HG02610 (cell line): ENCODE results near the gene TNFAIP8.

ENCODE experiments used
- ATAC-seq: cut with Tn5 transposase; IDR thresholded peaks from one replicate; pipeline ENCODE4 v1.9.1; 2021; ENCODE audit warnings: mild to moderate bottlenecking, moderate library complexity; ENCODE audit not compliant: unreplicated experiment

The TNFAIP8 gene

GRCh38 chr5:119365847-119366539, 10.2 kb downstream of the TNFAIP8 start:
- no peak for ATAC-seq

GRCh38 chr5:119366540-119366881, 10.7 kb downstream of the TNFAIP8 start:
- peak; percentile 16 for ATAC-seq

DNA sequence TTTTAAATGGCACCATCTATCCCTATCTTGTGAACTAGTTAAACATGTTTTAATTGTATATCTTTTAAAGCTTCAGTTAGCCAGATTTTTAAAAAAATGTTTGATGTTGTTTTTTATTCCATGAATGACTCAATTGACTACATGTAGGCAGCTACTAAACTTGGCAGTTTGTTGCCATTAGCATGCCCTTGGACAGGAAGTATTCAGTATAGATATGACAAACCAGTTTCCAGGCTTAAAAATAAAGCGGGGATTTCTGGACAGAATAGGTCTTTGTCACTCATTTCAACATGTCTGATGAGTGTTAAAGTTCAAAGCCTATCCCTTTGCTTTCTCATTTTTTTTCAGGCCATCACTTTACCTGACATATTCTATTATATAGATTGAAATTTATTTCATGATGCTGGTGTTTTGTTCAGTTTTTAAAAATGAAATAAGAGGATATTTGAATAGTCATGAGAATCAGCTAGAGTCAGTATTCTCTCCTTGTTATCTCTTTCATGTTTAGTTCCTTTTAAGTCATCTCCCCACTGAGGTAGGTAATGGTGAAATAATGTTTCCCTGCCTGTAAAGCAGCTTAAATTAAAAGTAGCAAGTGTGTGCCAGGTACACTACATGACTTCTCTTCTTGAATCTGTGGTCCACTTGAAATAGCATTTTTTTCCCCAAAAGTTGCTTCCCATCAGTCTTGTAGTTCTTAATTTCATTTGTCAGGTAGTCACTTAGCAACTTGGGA, 11.9 kb downstream of the TNFAIP8 start:
- peak; percentile 80 for ATAC-seq

GRCh38 chr5:119368238-119368630, 12.4 kb downstream of the TNFAIP8 start:
- peak; percentile 5 for ATAC-seq

GRCh38 chr5:119370486-119370885, 14.7 kb downstream of the TNFAIP8 start:
- no peak for ATAC-seq

GRCh38 chr5:119371146-119371545, 15.3 kb downstream of the TNFAIP8 start:
- ATAC-seq: no peak

DNA sequence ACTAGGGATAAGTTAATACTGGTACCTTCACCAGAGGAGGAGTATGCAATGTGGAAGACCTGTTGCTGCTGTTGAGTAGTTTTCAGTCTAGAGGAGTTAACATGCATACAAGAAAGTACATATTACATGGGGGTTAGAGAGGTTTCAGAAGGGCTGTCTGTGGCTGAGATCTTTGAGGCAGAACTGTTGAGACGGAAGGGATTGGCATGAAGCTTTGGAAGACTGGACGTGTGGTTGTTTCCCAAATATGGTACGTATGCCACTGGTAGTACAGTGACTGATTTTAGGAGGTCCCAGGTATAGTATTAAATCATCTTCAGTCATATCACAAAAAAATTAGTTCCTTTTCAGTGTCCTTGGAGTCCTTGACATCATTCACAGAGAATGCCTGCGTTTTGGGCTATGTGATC, 17.6 kb downstream of the TNFAIP8 start:
- ATAC-seq: peak; percentile 81

DNA sequence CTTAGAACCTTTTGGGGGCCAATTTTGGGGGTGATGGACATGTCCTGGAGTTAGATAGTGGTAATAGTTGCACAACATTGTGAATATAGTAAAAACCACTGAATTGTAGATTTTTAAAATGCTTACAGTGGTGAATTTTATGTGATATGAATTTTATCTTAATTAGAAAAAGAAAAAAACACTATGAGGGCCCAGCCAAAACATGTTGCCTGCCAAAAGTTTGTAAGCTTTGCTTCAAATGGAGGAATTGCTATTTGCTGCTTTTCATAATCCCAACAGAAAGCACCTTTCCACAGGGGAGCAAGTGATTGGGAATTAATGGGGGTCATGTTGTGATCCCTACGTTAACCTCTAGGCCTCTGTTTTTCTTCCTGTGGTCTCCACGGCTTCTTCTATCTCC, 19.1 kb downstream of the TNFAIP8 start:
- no peak for ATAC-seq

- ATAC-seq: no peak
Observed at GRCh38 chr5:119377066-119377465, 21.2 kb downstream of the TNFAIP8 start.

GRCh38 chr5:119378075-119378700, 22.4 kb downstream of the TNFAIP8 start:
- ATAC-seq: no peak

DNA sequence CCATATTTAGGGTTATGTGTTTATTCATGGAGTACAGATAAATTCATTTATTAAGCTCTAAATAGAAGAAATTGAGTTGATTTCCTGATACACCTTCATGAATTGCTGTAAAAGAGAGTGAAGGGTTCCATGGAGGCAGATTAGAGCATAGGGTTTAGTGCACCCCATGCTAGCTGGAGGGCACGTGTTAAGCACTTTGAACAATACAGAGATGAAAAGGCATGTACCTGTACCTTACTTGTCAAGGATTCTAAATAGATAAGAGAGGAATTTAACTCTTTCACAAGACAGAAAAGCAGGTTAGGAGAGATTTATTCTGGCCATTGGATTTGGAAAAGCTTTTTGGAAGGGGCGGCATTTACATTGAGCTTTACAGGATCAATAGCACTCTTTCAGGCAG, 23.3 kb downstream of the TNFAIP8 start:
- ATAC-seq: no peak

DNA sequence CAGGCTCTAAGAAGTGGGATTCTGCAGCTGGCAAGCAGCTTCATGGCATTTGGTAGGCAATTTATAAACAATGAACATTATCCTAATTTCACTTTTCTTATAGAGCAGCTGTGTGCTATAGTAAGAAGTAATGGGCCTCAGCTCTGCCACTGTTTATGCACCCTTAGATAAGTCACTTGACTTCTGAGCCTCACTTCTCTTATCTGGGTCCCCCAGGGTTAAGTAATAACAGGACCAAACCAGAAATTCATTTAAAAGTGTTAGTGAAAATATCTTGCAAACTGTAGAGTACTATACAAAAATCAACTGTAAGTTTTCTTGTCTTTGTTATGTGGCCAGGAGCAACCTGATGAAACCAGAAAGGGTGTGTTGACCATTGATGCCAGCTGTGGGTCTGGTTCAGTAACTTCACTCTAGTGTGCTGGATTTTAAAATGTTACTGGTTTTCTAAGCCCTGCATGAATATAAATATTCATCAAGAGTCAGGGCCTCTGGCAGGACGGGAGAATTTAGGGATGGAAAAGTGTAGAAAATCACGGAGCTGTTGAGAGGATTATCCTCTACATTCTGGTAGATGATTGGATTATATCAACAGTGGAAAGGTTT, 24.2 kb downstream of the TNFAIP8 start:
- no peak for ATAC-seq

- no peak for ATAC-seq
Observed at GRCh38 chr5:119382169-119382568, 26.4 kb downstream of the TNFAIP8 start.

- ATAC-seq: no peak
Observed at GRCh38 chr5:119383008-119383407, 27.2 kb downstream of the TNFAIP8 start.

DNA sequence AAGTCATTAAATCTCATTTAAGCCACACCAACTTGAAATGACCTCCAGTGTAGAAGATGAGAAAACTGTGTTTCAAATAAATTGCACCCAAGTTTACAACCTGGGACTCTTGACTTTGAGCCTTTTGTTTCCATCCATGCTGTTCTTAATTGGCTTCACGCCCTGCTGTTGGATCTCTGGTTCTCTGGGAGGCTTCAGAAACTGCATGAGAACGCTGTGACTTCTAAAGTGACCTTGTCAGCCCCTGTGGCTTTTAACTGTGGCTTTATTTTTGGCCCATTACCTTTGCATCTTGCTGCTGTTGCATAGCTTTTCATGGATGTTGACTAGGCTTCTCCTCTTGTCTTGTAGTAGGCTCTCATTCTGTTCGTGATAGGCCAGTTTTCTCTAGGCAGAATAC, 29.3 kb downstream of the TNFAIP8 start:
- ATAC-seq: peak; percentile 32

DNA sequence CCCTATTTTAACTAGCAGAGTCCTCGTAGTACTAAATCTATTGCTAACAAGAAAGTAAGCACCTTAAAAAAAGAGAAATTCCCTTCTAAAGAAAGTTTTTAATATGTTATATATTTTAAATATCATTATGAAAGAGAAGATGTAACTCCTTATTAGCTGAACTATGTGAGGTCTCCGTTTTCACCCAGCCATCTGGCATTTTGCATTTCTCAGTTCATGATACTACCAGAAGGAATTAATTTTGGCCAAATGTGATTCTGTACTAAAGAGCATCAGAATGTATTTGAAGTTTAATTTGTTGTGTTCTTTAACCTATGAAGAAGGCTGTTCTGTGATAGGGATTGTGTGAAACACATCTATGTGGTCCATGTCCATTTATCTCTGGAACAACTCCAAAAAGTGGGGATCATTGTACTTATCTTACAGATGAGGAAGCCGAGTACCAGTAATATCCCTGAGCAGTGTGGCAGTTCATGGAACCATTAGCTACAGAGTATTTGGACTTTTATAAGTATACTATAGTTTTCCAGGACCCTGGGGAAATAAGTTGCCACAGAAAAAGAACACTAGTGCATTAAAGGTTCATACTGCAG, 29.8 kb downstream of the TNFAIP8 start:
- no peak for ATAC-seq

DNA sequence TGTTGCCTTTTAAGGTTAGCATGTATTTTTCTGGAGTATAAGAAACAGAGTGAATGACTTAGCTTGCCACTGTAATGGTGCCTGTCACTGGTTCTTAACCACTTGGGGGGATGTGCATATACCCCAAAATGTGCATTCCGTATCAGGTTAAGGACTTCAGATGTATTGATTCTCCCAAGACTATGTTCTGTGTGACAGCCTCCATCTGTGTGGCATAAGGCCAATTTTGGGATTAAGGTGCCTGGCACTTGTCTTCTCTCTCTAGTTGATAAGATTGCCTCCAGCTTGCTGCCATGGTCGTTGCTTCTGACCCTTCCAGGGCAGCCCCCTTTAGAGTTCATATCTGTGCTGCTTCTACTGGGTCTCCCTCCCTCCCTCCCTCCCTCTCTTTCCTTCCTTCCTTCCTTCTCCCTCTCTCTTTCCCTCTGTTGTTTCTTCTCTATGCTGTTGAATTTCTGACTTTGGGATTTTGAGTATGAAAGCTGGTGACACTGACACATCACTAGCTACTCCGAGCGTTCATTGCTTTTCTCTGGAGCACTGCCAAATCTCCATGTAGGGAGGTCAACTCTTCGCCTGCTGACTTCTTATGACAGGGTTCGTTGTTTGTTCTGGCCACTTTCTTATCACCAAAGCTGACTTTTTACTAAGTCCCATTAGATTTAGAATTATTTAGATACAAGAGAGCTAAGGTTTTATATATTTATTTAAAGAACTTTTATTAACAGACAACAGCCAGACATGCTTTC, 31.0 kb downstream of the TNFAIP8 start:
- ATAC-seq: no peak

- ATAC-seq: no peak
Observed at GRCh38 chr5:119387945-119388618, 32.3 kb downstream of the TNFAIP8 start.

- ATAC-seq: no peak
Observed at GRCh38 chr5:119388619-119389190, 32.9 kb downstream of the TNFAIP8 start.
